Mucosa of rectum (tissue), 2 donors: ENCODE data around the gene KIAA1217.
"Not testable (repeated sequence)": the region's sequence is repeated elsewhere in the genome, so short reads cannot be mapped to it uniquely, and the experiment has no call there.

Experiments used
- H3K27ac ChIP-seq, 2 donors: one replicate each; pipeline ENCODE4 v1.7.0; 2013; ENCODE audit warnings: inconsistent platforms in 2 of 2, low read depth in 2 of 2, low read length in 2 of 2
- H3K27me3 ChIP-seq, 2 donors: one replicate each; pipeline ENCODE4 v1.7.0; 2013; ENCODE audit warnings: low read length in 2 of 2; ENCODE audit not compliant: control insufficient read depth in 2 of 2, insufficient read depth in 2 of 2
- H3K36me3 ChIP-seq, 2 donors: one replicate each; pipeline ENCODE4 v1.7.0; 2013; ENCODE audit warnings: low read length in 2 of 2; ENCODE audit not compliant: control insufficient read depth in 2 of 2, insufficient read depth in 2 of 2
- H3K4me1 ChIP-seq, 2 donors: one replicate each; pipeline ENCODE4 v1.7.0; 2013; ENCODE audit warnings: low read length in 2 of 2, mild to moderate bottlenecking in 1 of 2; ENCODE audit not compliant: control insufficient read depth in 2 of 2, insufficient read depth in 2 of 2
- H3K4me3 ChIP-seq, 2 donors: one replicate each; pipeline ENCODE4 v1.7.0; 2013; ENCODE audit warnings: low read length in 2 of 2
- H3K9ac ChIP-seq, 2 donors: one replicate each; pipeline ENCODE4 v1.7.0; 2013; ENCODE audit warnings: low read length in 2 of 2, low read depth in 1 of 2, mild to moderate bottlenecking in 1 of 2
- H3K9me3 ChIP-seq, 2 donors: one replicate each; pipeline ENCODE4 v1.7.0; 2013; ENCODE audit warnings: low read length in 2 of 2; ENCODE audit not compliant: control insufficient read depth in 2 of 2
- donor health status: healthy.
- donor health status: Normal muscosa, but diverticular disease.

Gene KIAA1217

GRCh38 chr10:24432478-24433416, 223.8 kb downstream of the KIAA1217 start:
- no peak overlapping the region for H3K4me3 ChIP-seq
- no peaks in the 10 kb centered on the region for H3K36me3 ChIP-seq
- no peaks in the 10 kb centered on the region for H3K4me1 ChIP-seq
- H3K27ac ChIP-seq = no peak overlapping the region
- H3K9ac ChIP-seq = no peak overlapping the region
- H3K27me3 ChIP-seq = no peaks in the 10 kb centered on the region
- no peaks in the 10 kb centered on the region for H3K9me3 ChIP-seq

GRCh38 chr10:24433705-24434104, 224.8 kb downstream of the KIAA1217 start:
- H3K36me3 ChIP-seq = no peaks in the 10 kb centered on the region

GRCh38 chr10:24434961-24435360, 226.0 kb downstream of the KIAA1217 start:
- Histone ChIP-seq H3K9ac (no peak overlapping the region), H3K27me3 (no peaks in the 10 kb centered on the region), H3K9me3 (no peaks in the 10 kb centered on the region), H3K4me1 (no peaks in the 10 kb centered on the region), H3K36me3 (no peaks in the 10 kb centered on the region), H3K4me3 (no peak overlapping the region), H3K27ac (no peak overlapping the region)

More at GRCh38 chr10:24433705-24434104, 224.8 kb downstream of the KIAA1217 start:
- no peaks in the 10 kb centered on the region for H3K9me3 ChIP-seq
- H3K27me3 ChIP-seq = no peaks in the 10 kb centered on the region
- no peak overlapping the region for H3K27ac ChIP-seq
- H3K4me1 ChIP-seq = no peaks in the 10 kb centered on the region
- H3K4me3 ChIP-seq = no peak overlapping the region
- H3K9ac ChIP-seq = no peak overlapping the region

- no peaks in the 10 kb centered on the region for H3K9me3 ChIP-seq
- H3K9ac ChIP-seq = no peak overlapping the region
- no peak overlapping the region for H3K4me3 ChIP-seq
- H3K36me3 ChIP-seq = no peaks in the 10 kb centered on the region
- H3K27ac ChIP-seq = no peak overlapping the region
- no peaks in the 10 kb centered on the region for H3K4me1 ChIP-seq
- H3K27me3 ChIP-seq = no peaks in the 10 kb centered on the region
Observed at GRCh38 chr10:24435374-24435773, 226.4 kb downstream of the KIAA1217 start.

- Histone ChIP-seq H3K9me3 (no peaks in the 10 kb centered on the region), H3K9ac (no peak overlapping the region), H3K27me3 (no peaks in the 10 kb centered on the region), H3K4me1 (no peaks in the 10 kb centered on the region), H3K4me3 (no peak overlapping the region), H3K27ac (no peak overlapping the region), H3K36me3 (no peaks in the 10 kb centered on the region)
Observed at GRCh38 chr10:24437302-24437701, 228.4 kb downstream of the KIAA1217 start.

- Histone ChIP-seq H3K27ac (no peak overlapping the region), H3K27me3 (no peaks in the 10 kb centered on the region), H3K4me1 (no peaks in the 10 kb centered on the region), H3K4me3 (no peak overlapping the region), H3K9me3 (no peaks in the 10 kb centered on the region), H3K9ac (no peak overlapping the region), H3K36me3 (no peaks in the 10 kb centered on the region)
Observed at GRCh38 chr10:24438800-24439199, 229.9 kb downstream of the KIAA1217 start.

GRCh38 chr10:24439935-24440334, 231.0 kb downstream of the KIAA1217 start:
- Histone ChIP-seq H3K27me3 (no peaks in the 10 kb centered on the region), H3K4me3 (no peak overlapping the region), H3K36me3 (no peaks in the 10 kb centered on the region), H3K9me3 (no peaks in the 10 kb centered on the region), H3K27ac (no peak overlapping the region), H3K9ac (no peak overlapping the region), H3K4me1 (no peaks in the 10 kb centered on the region)

- H3K36me3 ChIP-seq = no peaks in the 10 kb centered on the region
- no peaks in the 10 kb centered on the region for H3K9me3 ChIP-seq
- no peaks in the 10 kb centered on the region for H3K27me3 ChIP-seq
- H3K9ac ChIP-seq = no peak overlapping the region
- no peak overlapping the region for H3K4me3 ChIP-seq
- H3K27ac ChIP-seq = no peak overlapping the region
- no peaks in the 10 kb centered on the region for H3K4me1 ChIP-seq
Observed at GRCh38 chr10:24440817-24441797, 232.2 kb downstream of the KIAA1217 start.

GRCh38 chr10:24442234-24442633, 233.3 kb downstream of the KIAA1217 start:
- no peak overlapping the region for H3K4me3 ChIP-seq
- no peak overlapping the region for H3K27ac ChIP-seq
- H3K36me3 ChIP-seq = no peaks in the 10 kb centered on the region
- H3K27me3 ChIP-seq = no peaks in the 10 kb centered on the region
- no peaks in the 10 kb centered on the region for H3K9me3 ChIP-seq
- H3K4me1 ChIP-seq = no peaks in the 10 kb centered on the region
- H3K9ac ChIP-seq = no peak overlapping the region

- H3K4me1 ChIP-seq, H3K9me3 ChIP-seq, H3K9ac ChIP-seq, H3K27ac ChIP-seq, H3K4me3 ChIP-seq, H3K36me3 ChIP-seq, H3K27me3 ChIP-seq: not testable (repeated sequence)
Observed at GRCh38 chr10:24442641-24443174, 233.8 kb downstream of the KIAA1217 start.
